Measurements from ENCODE around the gene RETSAT. TPM values are rescaled to one million over a fixed set of nuclear protein-coding genes. Genes with fewer than 3 reads are reported as not detected.

The RETSAT gene
- total and polyA plus RNA-seq, 2 of the 4 experiments (the other 2 are of a cell fraction), result 25.6 to 32.3 TPM

- TF ChIP-seq RCOR1 (IDR thresholded peaks at IDR 0.05; ENCODE audit: insufficient replicate concordance, low read length), result no peak
Measured at GRCh38 chr2:85390941-85391669, 36.8 kb upstream of the RETSAT start (continued).

- no peak for ATAC-seq (ENCODE audit: low read depth)
- Histone ChIP-seq H3K9ac (ENCODE audit: low read depth, low read length) (no peak overlapping the region), H2BK15ac (ENCODE audit: low read depth, low read length) (no peak overlapping the region), H2AFZ (replicated peaks; ENCODE audit: low read length, poor library complexity) (no peak overlapping the region), H4K5ac (ENCODE audit: low read depth, low read length) (no peak overlapping the region), H3K4ac (ENCODE audit: low read depth, low read length) (no peak overlapping the region), H3K18ac (ENCODE audit: low read depth, low read length) (no peak overlapping the region), H3K4me2 (ENCODE audit: low read depth, low read length) (no peak overlapping the region), H3K23ac (ENCODE audit: low read depth, low read length) (no peak overlapping the region), H3K27ac (ENCODE audit: insufficient read depth, low read length) (no peak overlapping the region), H2AK9ac (replicated peaks; ENCODE audit: low read depth, low read length, poor library complexity) (no peak overlapping the region), H3K4me3 (ENCODE audit: insufficient read depth, low read depth, low read length) (no peak overlapping the region), H3K79me1 (ENCODE audit: low read depth in 1 of 2, low read length in 2 of 2) (no peaks in the 10 kb centered on the region), H3K36me3 (ENCODE audit: control insufficient read depth, insufficient read depth, low read length) (peaks cover 36% of the 10 kb centered on the region), H3K9me3 (ENCODE audit: control insufficient read depth, insufficient read depth, low read length) (no peaks in the 10 kb centered on the region), H2AK5ac (ENCODE audit: low read depth, low read length) (no peak overlapping the region), H3K56ac (ENCODE audit: extremely low read depth, insufficient read depth, low read length) (no peak overlapping the region), H3K27me3 (ENCODE audit: control insufficient read depth, insufficient read depth, low read length) (no peaks in the 10 kb centered on the region), H3K9me1 (ENCODE audit: insufficient read depth, low read length) (peaks cover 1% of the 10 kb centered on the region; the same call in 1 of the 2 replicates), H4K20me1 (ENCODE audit: insufficient read depth, low read length) (no peaks in the 10 kb centered on the region), H3K14ac (replicated peaks; ENCODE audit: low read depth, low read length) (no peak overlapping the region), H4K8ac (ENCODE audit: low read depth in 2 of 2, low read length in 2 of 2) (no peak overlapping the region), H2BK20ac (ENCODE audit: low read depth, low read length) (no peak overlapping the region), H2BK120ac (ENCODE audit: low read depth, low read length) (no peak overlapping the region), H4K91ac (ENCODE audit: insufficient read depth, low read depth, low read length) (no peak overlapping the region), H2BK5ac (ENCODE audit: low read depth, low read length, poor library complexity, severe bottlenecking) (no peak overlapping the region), H3K4me1 (ENCODE audit: control insufficient read depth, insufficient read depth, low read length) (peaks cover 2% of the 10 kb centered on the region)
- dilution Hi-C loops (cut with HindIII; ENCODE audit: low sequenced_read_pairs, unreplicated experiment), result no loop called here
- ChIA-PET CTCF (no interaction called here), POLR2A (ENCODE audit: unreplicated experiment) (no interaction called here)
- BruUV-seq (replicated peaks), result no TSS peak
- no peak for DNase-seq
- in situ Hi-C loops (cut with MboI; ENCODE audit: low sequenced_read_pairs), result no loop called here
- 83% methylated on average over 1 of the region's 9 CpGs; no CpG with 5 or more reads in 1 of the 2 experiments for WGBS, 2 experiments (ENCODE audit: extremely low coverage in 2 of 2, insufficient read length in 1 of 2)
- intact Hi-C loops (cut with micrococcal nuclease), result no loop called here
- TF ChIP-seq CEBPB (IDR thresholded peaks at IDR 0.05; ENCODE audit: low read depth, low read length), result no peak
- TF ChIP-seq MXI1 (IDR thresholded peaks at IDR 0.05; ENCODE audit: borderline replicate concordance, low read depth, low read length), result no peak
- TF ChIP-seq RAD21 (IDR thresholded peaks at IDR 0.05; ENCODE audit: low read length), result no peak
- no peak for TF ChIP-seq MAFK (IDR thresholded peaks at IDR 0.05; ENCODE audit: low read depth, low read length)
- TF ChIP-seq RFX5 (IDR thresholded peaks at IDR 0.05; ENCODE audit: low read depth, low read length), result no peak
- TF ChIP-seq MAZ (IDR thresholded peaks at IDR 0.05; ENCODE audit: borderline replicate concordance, low read depth, low read length), result no peak
- TF ChIP-seq SMC3 (IDR thresholded peaks at IDR 0.05; ENCODE audit: low read depth, low read length), result no peak
- TF ChIP-seq CHD1 (IDR thresholded peaks at IDR 0.05; ENCODE audit: low read depth, low read length), result no peak
- no peak for TF ChIP-seq NFE2L2 (IDR thresholded peaks at IDR 0.05; ENCODE audit: low read depth, low read length)
- no peak for TF ChIP-seq RCOR1 (IDR thresholded peaks at IDR 0.05; ENCODE audit: insufficient replicate concordance, low read length)
- TF ChIP-seq POLR2A (IDR thresholded peaks at IDR 0.05; ENCODE audit: low read depth, low read length), result no peak
- TF ChIP-seq CTCF (conservative IDR thresholded peaks at IDR 0.05; ENCODE audit: low read depth, low read length), result no peak
- no peak for TF ChIP-seq USF2 (IDR thresholded peaks at IDR 0.05; ENCODE audit: low read depth, low read length)
- no peak for TF ChIP-seq FOS (IDR thresholded peaks at IDR 0.05; ENCODE audit: low read depth, low read length)
Measured at GRCh38 chr2:85388878-85389538, 34.7 kb upstream of the RETSAT start.

All from IMR-90 (cell line).